H54 (cell line): ENCODE results near the gene BGN.

ENCODE experiments used
- DNase-seq: peaks from one replicate; pipeline ENCODE4 v3.0.0; 2011; ENCODE audit warnings: low spot score, mixed read lengths; ENCODE audit not compliant: insufficient read length
- FAIRE-seq: peaks from 3 replicates; lab custom pipeline; 2011; peaks lifted over from hg19 to GRCh38; lab: Jason Lieb, UNC
- POLR2A ChIP-seq: IDR thresholded peaks from 2 replicates; pipeline ENCODE4 v1.6.1; 2011; ENCODE audit warnings: low read depth, mild to moderate bottlenecking, low read length

Gene BGN

GRCh38 chrX:153499341-153499740 is 4.6 kb downstream of the BGN start:
- DNase-seq, result no peak
- no peak for FAIRE-seq
- no peak for TF ChIP-seq POLR2A

- FAIRE-seq, result no peak
- TF ChIP-seq POLR2A, result no peak
- no peak for DNase-seq
Observed at GRCh38 chrX:153499876-153500275, 5.1 kb downstream of the BGN start.

- FAIRE-seq (no peak), DNase-seq (no peak)
- TF ChIP-seq POLR2A, result no peak
Observed at GRCh38 chrX:153500676-153501280, 6.0 kb downstream of the BGN start.

GRCh38 chrX:153501530-153501929 is 6.8 kb downstream of the BGN start:
- DNase-seq (no peak), FAIRE-seq (no peak)
- TF ChIP-seq POLR2A, result no peak

- FAIRE-seq (no peak), DNase-seq (no peak)
- TF ChIP-seq POLR2A, result no peak
Observed at GRCh38 chrX:153502131-153502530, 7.4 kb downstream of the BGN start.

GRCh38 chrX:153502796-153503195 is 8.0 kb downstream of the BGN start:
- no peak for TF ChIP-seq POLR2A
- DNase-seq (no peak), FAIRE-seq (no peak)

GRCh38 chrX:153504445-153505016 is 9.8 kb downstream of the BGN start:
- no peak for DNase-seq

GRCh38 chrX:153505361-153505760 is 10.6 kb downstream of the BGN start:
- FAIRE-seq (no peak), DNase-seq (no peak)
- TF ChIP-seq POLR2A, result no peak

More at GRCh38 chrX:153504445-153505016, 9.8 kb downstream of the BGN start:
- FAIRE-seq, result no peak
- no peak for TF ChIP-seq POLR2A

GRCh38 chrX:153507484-153508178 is 12.9 kb downstream of the BGN start:
- TF ChIP-seq POLR2A, result no peak
- DNase-seq (peak; percentile 93), FAIRE-seq (no peak)

- FAIRE-seq (no peak), DNase-seq (no peak)
- TF ChIP-seq POLR2A, result no peak
Observed at GRCh38 chrX:153509592-153509991, 14.8 kb downstream of the BGN start.

- FAIRE-seq (no peak), DNase-seq (no peak)
- TF ChIP-seq POLR2A, result no peak
Observed at GRCh38 chrX:153510383-153510782, 15.6 kb downstream of the BGN start.

- DNase-seq (no peak), FAIRE-seq (no peak)
Observed at GRCh38 chrX:153511784-153512500, 17.2 kb downstream of the BGN start.

GRCh38 chrX:153512501-153512893 is 17.7 kb downstream of the BGN start:
- DNase-seq (no peak), FAIRE-seq (no peak)
- TF ChIP-seq POLR2A, result no peak

More at GRCh38 chrX:153511784-153512500, 17.2 kb downstream of the BGN start:
- TF ChIP-seq POLR2A, result no peak

- TF ChIP-seq POLR2A, result no peak
- DNase-seq (no peak), FAIRE-seq (no peak)
Observed at GRCh38 chrX:153513265-153513664, 18.5 kb downstream of the BGN start.
